Fibroblast of peridontal ligament (primary cell): ENCODE data around the gene TMEM181.
"Not testable (repeated sequence)": the region's sequence is repeated elsewhere in the genome, so short reads cannot be mapped to it uniquely, and the experiment has no call there.

ENCODE experiments used
- DNase-seq: peaks from one replicate; pipeline ENCODE4 v3.0.0-alpha.2; 2010; ENCODE audit errors: extremely low read depth

Gene TMEM181

GRCh38 chr6:158595223-158595622 is 35.3 kb downstream of the TMEM181 start:
- DNase-seq = no peak

GRCh38 chr6:158596861-158597260 is 37.0 kb downstream of the TMEM181 start:
- DNase-seq = no peak

GRCh38 chr6:158597565-158597964 is 37.7 kb downstream of the TMEM181 start:
- no peak for DNase-seq

- no peak for DNase-seq
These were observed 39.7 kb downstream of the TMEM181 start for GRCh38 chr6:158599635-158600034.

GRCh38 chr6:158603261-158604047 is 43.6 kb downstream of the TMEM181 start:
- DNase-seq = no peak

- DNase-seq = no peak
These were observed 44.1 kb downstream of the TMEM181 start for GRCh38 chr6:158604048-158604406.

GRCh38 chr6:158605266-158605878 is 45.5 kb downstream of the TMEM181 start:
- DNase-seq = peak; percentile 84

- DNase-seq = not testable (repeated sequence)
These were observed 46.1 kb downstream of the TMEM181 start for GRCh38 chr6:158606011-158606410.

- DNase-seq = no peak
These were observed 47.0 kb downstream of the TMEM181 start for GRCh38 chr6:158606935-158607334.

- DNase-seq = no peak
These were observed 47.7 kb downstream of the TMEM181 start for GRCh38 chr6:158607411-158608170.

GRCh38 chr6:158608221-158608620 is 48.3 kb downstream of the TMEM181 start:
- DNase-seq = no peak

GRCh38 chr6:158609455-158610155 is 49.7 kb downstream of the TMEM181 start:
- DNase-seq = no peak

GRCh38 chr6:158610319-158610968 is 50.6 kb downstream of the TMEM181 start:
- DNase-seq = no peak

- no peak for DNase-seq
These were observed 51.1 kb downstream of the TMEM181 start for GRCh38 chr6:158611039-158611438.

- DNase-seq = no peak
These were observed 51.9 kb downstream of the TMEM181 start for GRCh38 chr6:158611541-158612370.

GRCh38 chr6:158614606-158615005 is 54.7 kb downstream of the TMEM181 start:
- not testable (repeated sequence) for DNase-seq

- not testable (repeated sequence) for DNase-seq
These were observed 58.4 kb downstream of the TMEM181 start for GRCh38 chr6:158618289-158618688.

GRCh38 chr6:158619922-158620801 is 60.3 kb downstream of the TMEM181 start:
- DNase-seq = no peak

GRCh38 chr6:158620963-158621693 is 61.2 kb downstream of the TMEM181 start:
- DNase-seq = no peak
